ENCODE data around the gene ATP6V1B1. TPM values are rescaled to one million over a fixed set of nuclear protein-coding genes. Genes with fewer than 3 reads are reported as not detected.

The ATP6V1B1 gene
- total RNA-seq, 2 experiments from 2014 or later: not detected

- POLR2A ChIA-PET: no interaction called here
Observed at GRCh38 chr2:70981866-70982810, 46.4 kb downstream of the ATP6V1B1 start.

DNA sequence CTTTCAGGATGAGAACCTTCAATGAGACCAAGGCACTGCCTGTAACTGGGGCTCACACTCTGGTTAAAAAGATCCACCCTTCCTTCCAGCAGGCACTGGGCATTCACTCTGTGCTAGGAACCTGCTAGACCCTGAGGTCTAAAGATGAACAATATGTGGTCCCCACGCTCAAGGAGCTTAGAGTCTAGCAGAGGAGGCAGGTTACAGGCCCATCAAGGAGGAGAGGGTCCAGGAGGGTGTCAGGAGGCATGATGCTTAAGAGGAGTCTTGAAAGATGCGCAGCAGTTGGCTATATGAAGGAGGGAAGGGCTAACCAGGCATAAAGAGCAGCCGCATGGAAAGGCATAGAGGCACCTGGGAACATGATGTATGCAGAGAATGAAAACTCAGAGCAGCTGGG, 47.3 kb downstream of the ATP6V1B1 start:
- CTCF ChIA-PET: interaction anchor here (1.0 to 4.0 kb wide), 2 partner anchors 19 kb away, joined by 3 to 24 read pairs; no protein-coding TSS in a partner anchor
- POLR2A ChIA-PET: no interaction called here

More at GRCh38 chr2:70981866-70982810, 46.4 kb downstream of the ATP6V1B1 start:
- CTCF ChIA-PET: interaction anchor here (1.0 to 4.0 kb wide), 3 partner anchors 17 to 20 kb away, joined by 3 to 24 read pairs (median 5); no protein-coding TSS in a partner anchor

- ChIA-PET CTCF (interaction anchor here (1.0 to 4.0 kb wide), 2 partner anchors 10 to 18 kb away, joined by 3 to 24 read pairs; no protein-coding TSS in a partner anchor), POLR2A (no interaction called here)
Observed at GRCh38 chr2:70983506-70984227, 48.0 kb downstream of the ATP6V1B1 start.

- ChIA-PET POLR2A (no interaction called here), CTCF (interaction anchor here (0.9 to 4.0 kb wide), 7 partner anchors 10 to 112 kb away, joined by 3 to 24 read pairs (median 5); no protein-coding TSS in a partner anchor)
Observed at GRCh38 chr2:70984228-70984575, 48.5 kb downstream of the ATP6V1B1 start.

- ChIA-PET POLR2A (interaction anchor here (0.6 kb wide), 1 partner anchor 11 kb away, joined by 3 read pairs; no protein-coding TSS in a partner anchor), CTCF (interaction anchor here (0.9 to 4.0 kb wide), 8 partner anchors 11 to 188 kb away, joined by 3 to 24 read pairs (median 4); no protein-coding TSS in a partner anchor)
Observed at GRCh38 chr2:70984576-70985282, 49.0 kb downstream of the ATP6V1B1 start.

DNA sequence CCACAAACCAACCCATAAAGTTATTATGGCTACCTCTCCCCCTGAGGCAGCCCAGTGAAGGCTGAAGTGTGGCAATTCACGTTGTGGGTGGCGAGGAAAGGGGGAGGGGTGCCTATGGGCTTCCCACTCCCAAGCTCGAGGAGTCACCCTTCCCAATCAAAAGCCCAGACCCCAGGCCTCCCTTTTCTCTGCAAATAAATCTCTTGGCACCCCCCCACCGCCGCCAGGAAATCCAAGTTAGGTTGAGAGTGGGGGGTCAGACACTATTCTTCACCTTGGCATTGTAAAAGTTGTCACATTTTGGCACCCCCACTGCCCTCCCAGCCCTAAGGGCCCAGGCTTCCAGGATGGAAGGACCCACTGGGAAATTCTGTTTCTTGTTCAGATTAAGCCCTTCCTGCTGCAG, 49.6 kb downstream of the ATP6V1B1 start:
- CTCF ChIA-PET: interaction anchor here (0.9 to 4.0 kb wide), 6 partner anchors 14 to 189 kb away, joined by 3 to 24 read pairs (median 8); no protein-coding TSS in a partner anchor
- POLR2A ChIA-PET: interaction anchor here (0.6 kb wide), 1 partner anchor 12 kb away, joined by 3 read pairs; no protein-coding TSS in a partner anchor

DNA sequence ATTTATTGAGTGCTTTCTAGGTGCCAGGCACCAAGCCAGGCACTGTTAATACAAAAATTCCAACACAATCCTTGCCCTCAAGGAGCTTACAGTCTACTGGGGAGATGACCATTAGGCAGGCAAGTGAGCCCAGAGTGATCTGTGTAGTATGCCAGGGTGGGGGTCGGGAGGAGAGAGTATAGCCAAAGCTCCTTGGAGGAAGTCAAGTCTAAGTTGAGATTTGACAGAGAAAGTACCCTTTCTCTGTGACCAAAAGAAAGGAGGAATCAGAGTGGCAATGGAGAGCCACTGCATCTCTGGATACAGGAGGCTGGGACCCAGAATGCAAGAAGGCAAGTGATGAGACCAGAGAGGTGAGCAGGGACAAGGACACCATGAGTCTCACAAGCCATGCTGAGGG, 50.3 kb downstream of the ATP6V1B1 start:
- ChIA-PET CTCF (interaction anchor here (0.6 to 4.0 kb wide), 6 partner anchors 8 to 190 kb away, joined by 3 to 24 read pairs (median 8); no protein-coding TSS in a partner anchor), POLR2A (interaction anchor here (0.6 kb wide), 1 partner anchor 60 kb away, joined by 3 read pairs; no protein-coding TSS in a partner anchor)

GRCh38 chr2:70986499-70987189, 50.9 kb downstream of the ATP6V1B1 start:
- POLR2A ChIA-PET: interaction anchor here (0.6 kb wide), 1 partner anchor 59 kb away, joined by 3 read pairs; no protein-coding TSS in a partner anchor
- CTCF ChIA-PET: interaction anchor here (0.6 to 2.3 kb wide), 4 partner anchors 9 to 172 kb away, joined by 3 to 14 read pairs (median 3); no protein-coding TSS in a partner anchor

- CTCF ChIA-PET: no interaction called here
- POLR2A ChIA-PET: no interaction called here
Observed at GRCh38 chr2:70987386-70987785, 51.7 kb downstream of the ATP6V1B1 start.

DNA sequence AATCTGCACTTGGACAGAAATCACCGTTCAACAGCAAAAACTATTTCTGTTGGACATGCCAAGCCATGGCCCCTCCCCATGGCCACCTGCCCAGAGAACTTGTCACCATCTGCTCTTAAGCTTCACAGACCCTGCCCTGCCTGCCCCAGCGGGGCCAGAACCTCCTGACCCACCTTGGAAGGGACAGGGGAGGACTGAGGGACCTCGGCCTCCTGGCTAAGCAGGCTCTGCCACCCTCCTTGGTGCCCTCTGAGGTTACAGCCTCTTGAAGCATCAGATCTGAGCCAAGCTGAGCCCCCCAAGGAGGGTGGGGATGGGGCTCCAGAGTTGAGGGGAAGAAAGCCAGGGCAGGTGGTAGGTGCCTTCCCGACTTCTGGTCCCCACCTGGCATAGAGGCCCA, 52.5 kb downstream of the ATP6V1B1 start:
- CTCF ChIA-PET: no interaction called here
- POLR2A ChIA-PET: no interaction called here

DNA sequence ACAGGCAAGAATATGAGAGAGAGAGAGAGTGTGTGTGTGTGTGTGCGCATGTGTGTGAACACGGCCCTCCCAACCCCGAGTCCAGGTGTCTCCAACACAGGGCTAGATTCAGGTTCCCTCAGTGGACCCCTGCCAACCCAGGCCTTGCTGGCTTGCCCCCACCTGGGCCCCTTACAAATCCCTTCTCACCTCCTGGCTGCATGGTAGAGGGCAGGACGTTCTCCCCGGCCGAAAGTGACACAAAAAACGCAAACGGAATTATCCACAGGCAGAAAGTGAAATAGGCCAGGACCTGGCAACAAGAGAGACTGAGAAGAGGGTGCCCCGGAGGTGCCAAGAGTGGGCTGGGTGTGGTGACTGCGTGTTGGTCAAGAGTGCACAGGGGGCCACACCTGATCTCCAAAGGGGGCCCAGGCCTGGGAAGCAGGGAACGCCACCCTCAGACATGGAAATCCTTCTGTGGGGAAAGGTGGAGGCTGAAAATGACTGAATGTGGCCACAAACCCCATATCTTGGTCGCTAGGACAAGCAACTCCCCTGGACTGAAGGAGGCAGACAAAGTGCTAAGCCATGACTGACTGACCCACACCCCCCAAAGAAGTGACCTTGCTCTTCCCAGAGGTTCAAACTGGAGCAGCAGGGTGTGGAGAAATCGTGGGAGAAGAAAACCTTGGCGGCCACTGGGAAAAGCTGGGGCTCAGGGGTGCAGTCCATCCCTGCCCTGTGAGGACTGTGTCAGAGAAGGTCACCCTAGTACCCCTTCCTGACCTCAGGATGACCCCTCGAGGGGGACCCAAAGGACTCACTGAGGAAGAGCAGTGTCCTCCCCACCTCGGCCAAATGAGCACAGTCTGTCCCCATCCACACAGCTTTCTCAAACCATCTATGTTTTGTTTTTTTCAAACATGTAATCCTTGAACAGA, 53.3 kb downstream of the ATP6V1B1 start:
- CTCF ChIA-PET: interaction anchor here (1.2 kb wide), 1 partner anchor 13 kb away, joined by 3 read pairs; no protein-coding TSS in a partner anchor

DNA sequence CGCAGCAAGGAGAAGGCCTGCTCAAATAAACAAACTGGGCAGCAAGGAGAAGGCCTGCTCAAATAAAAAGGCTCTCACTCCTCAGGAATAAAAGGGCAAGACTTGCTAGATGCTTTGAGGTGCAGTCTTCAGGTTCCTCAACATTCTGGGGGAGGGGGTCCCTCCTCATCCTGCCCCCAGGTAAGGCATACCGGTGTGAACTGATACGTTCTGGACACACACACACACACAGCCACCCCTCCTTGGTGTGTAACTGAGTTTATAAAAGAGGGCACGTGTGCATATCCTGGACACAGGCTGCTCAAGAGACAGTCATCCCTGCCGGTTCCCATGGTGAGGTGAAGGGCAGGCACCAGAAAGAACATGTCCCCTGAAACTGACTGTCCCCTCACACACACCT, 54.5 kb downstream of the ATP6V1B1 start:
- POLR2A ChIA-PET: no interaction called here

More for the DNA sequence above, 53.3 kb downstream of the ATP6V1B1 start:
- POLR2A ChIA-PET: no interaction called here

GRCh38 chr2:70991142-70991541, 55.4 kb downstream of the ATP6V1B1 start:
- POLR2A ChIA-PET: no interaction called here

More for the DNA sequence above, 54.5 kb downstream of the ATP6V1B1 start:
- CTCF ChIA-PET: interaction anchor here (1.2 kb wide), 1 partner anchor 11 kb away, joined by 3 read pairs; no protein-coding TSS in a partner anchor

GRCh38 chr2:70991742-70992141, 56.0 kb downstream of the ATP6V1B1 start:
- POLR2A ChIA-PET: no interaction called here
- CTCF ChIA-PET: interaction anchor here (0.7 to 1.1 kb wide), 3 partner anchors 12 to 24 kb away, joined by 3 read pairs; no protein-coding TSS in a partner anchor

More at GRCh38 chr2:70991142-70991541, 55.4 kb downstream of the ATP6V1B1 start:
- CTCF ChIA-PET: interaction anchor here (1.1 kb wide), 1 partner anchor 13 kb away, joined by 3 read pairs; no protein-coding TSS in a partner anchor

DNA sequence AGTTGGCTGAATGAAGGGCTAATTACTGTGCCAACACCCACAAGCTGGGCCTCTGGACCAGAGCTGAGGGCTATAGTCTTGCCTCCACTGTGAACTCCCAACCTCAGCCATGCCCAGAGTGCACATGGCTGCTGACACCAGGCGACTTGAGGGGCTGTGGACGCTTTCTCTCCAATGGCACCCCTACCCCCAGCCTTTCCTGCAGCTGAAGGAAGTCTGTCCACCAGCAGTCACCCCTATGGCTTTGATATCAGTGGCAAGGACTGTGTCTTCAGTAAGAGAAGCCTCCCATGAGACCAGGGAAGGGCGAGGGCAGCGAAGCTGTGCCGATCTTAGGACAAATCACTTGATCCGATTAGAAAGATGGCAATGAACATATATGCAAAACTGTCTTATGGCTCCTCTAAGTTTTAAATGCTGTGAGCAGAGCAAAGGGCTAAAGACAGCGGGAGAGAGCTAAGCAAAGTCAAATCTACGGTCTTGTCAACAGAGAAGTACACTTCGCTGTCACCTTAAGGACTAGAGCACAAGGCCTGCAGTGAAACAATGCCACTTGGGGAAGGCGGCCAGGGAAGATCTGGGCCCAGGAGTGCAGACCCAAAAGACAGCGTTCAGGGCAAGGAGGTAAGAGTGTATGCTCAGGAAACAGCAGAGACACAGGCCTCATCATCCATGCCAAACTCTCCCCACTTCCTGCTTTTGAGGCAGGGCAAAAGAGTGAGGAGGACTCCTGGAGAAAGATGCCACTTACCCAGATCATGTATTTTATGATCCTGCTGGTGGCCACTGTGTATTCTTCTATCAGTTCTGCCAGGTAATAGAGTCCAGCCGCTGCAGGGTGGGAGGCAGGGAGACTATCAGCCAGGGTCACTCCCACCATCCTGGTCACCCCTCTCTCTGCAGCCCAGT, 57.5 kb downstream of the ATP6V1B1 start:
- CTCF ChIA-PET: interaction anchor here (1.0 to 1.2 kb wide), 2 partner anchors 8 to 45 kb away, joined by 3 to 5 read pairs; no protein-coding TSS in a partner anchor

More for the DNA sequence above, 57.5 kb downstream of the ATP6V1B1 start:
- POLR2A ChIA-PET: no interaction called here

All from activated CD8-positive, alpha-beta memory T cell treated with anti-CD3 and anti-CD28 coated beads for 36 hours (primary cell).